Heart left ventricle (tissue), 16 donors: ENCODE measurements around the gene FXR2. TPM values are rescaled to one million over a fixed set of nuclear protein-coding genes. Genes with fewer than 3 reads are reported as not detected.
A peak's percentile ranks its signal among the peaks of the same experiment; 100 is the strongest.

Experiments used
- ATAC-seq, 4 donors: fragments of 200-7000 bp; cut with Tn5 transposase; one replicate each; pipeline ENCODE4 v1.9.1; 2020 to 2022; ENCODE audit warnings: moderate library complexity in 4 of 4, mild to moderate bottlenecking in 3 of 4, moderate number of reproducible peaks in 1 of 4
- DNase-seq, 5 donors: peaks; one replicate each; pipeline ENCODE4 v3.0.0-alpha.2; 2020
- H3K27ac ChIP-seq, 12 donors: fragments of 200-600 bp; sonication (generic) in 4 of 12; one replicate each; pipeline versions ENCODE4 v1.5.0 to v1.8.0; 2016 to 2022; ENCODE audit warnings: mild to moderate bottlenecking in 2 of 12
- H3K27me3 ChIP-seq, 9 donors: fragments of 200-600 bp; sonication (generic) in 2 of 9; one replicate each; pipeline versions ENCODE4 v1.5.1 to v1.8.0; 2016 to 2022; ENCODE audit warnings: mild to moderate bottlenecking in 3 of 9
- H3K36me3 ChIP-seq, 9 donors: fragments of 200-600 bp; sonication (generic) in 2 of 9; one replicate each; pipeline versions ENCODE4 v1.5.0 to v1.8.0; 2018 to 2022; ENCODE audit warnings: mild to moderate bottlenecking in 2 of 9
- H3K4me1 ChIP-seq, 12 donors: fragments of 200-600 bp; sonication (generic) in 4 of 12; one replicate each; pipeline versions ENCODE4 v1.5.0 to v1.8.0; 2016 to 2022; ENCODE audit warnings: mild to moderate bottlenecking in 3 of 12
- H3K4me3 ChIP-seq, 12 donors: fragments of 200-600 bp; sonication (generic) in 4 of 12; one replicate each; pipeline versions ENCODE4 v1.5.0 to v1.8.0; 2017 to 2022; ENCODE audit warnings: mild to moderate bottlenecking in 9 of 12, moderate library complexity in 4 of 12
- H3K9me3 ChIP-seq, 12 donors: fragments of 200-600 bp; sonication (generic) in 4 of 12; one replicate each; pipeline versions ENCODE4 v1.5.0 to v1.8.0; 2016 to 2022; ENCODE audit warnings: mild to moderate bottlenecking in 1 of 12
- CTCF ChIP-seq, 12 donors: fragments of 200-600 bp; sonication (generic) in 4 of 12; IDR thresholded peaks; one replicate each; pipeline versions ENCODE4 v1.5.0 to v1.8.0; 2018 to 2022; ENCODE audit warnings: antibody characterized with exemption in 12 of 12, mild to moderate bottlenecking in 5 of 12
- POLR2A ChIP-seq, 2 donors: fragments of 450-650 bp; IDR thresholded peaks; one replicate each; pipeline ENCODE4 v1.6.1; 2017; ENCODE audit warnings: antibody characterized with exemption in 2 of 2, mild to moderate bottlenecking in 2 of 2, moderate library complexity in 2 of 2
- WGBS, 4 donors: extraction: QIAGEN DNeasy Blood & Tissue Kit in 2 of 4; methylation state at CpG; one replicate each; pipeline versions ENCODE4 v1.1.5 to v1.1.7; 2013 to 2018; 5-methylcytosine and 5-hydroxymethylcytosine counted together
- intact Hi-C, 10 donors: fragments of 100-400 bp; cut with DNase I; formaldehyde crosslinking; loops; one replicate each; pipeline versions ENCODE4 v1.11.1 to v1.14.2; 2022
- polyA plus RNA-seq, 2 donors: library from polyadenylated mRNA; stranded (reverse); fragments of 200-250 nt; gene quantifications; one replicate each; pipeline ENCODE4 v1.2.3, GENCODE V29; 2013
- total RNA-seq, 9 donors: library from RNA; depleted of rRNA in 2 of 9; stranded (reverse); fragments of >200 nt in 2 of 9; fragmentation: NEBNext Ultra II Directional in 3 of 9; extraction: Animal tissue kit (Norgen Biotek cat#: 25700) in 3 of 9; gene quantifications; one replicate each; pipeline versions ENCODE4 v1.1.0 to v1.2.4, GENCODE V29; 2016 to 2023
- donor health status: ischemic (EF 13 %, LVEDD 7.1; RV severe dilation, severe dysfunction).
- donor health status: healthy with polysubstance abuse.
- donor health status: DM: no; HTN: yes; CAD: no.
- donor health status: DM: no; HTN: no; CAD: no.
- donor health status: ischemic (EF 25% LVEDD 6.9; RV normal size, moderate dysfunction).
- donor health status: ischemic (EF 25% LVEDD 5.7; RV mildly dilated, moderate dysfunction).
- donor health status: healthy.
- donor health status: DM: yes; HTN: yes; CAD: no.
- donor health status: ischemic (EF 35%, LVEDD 5.7; RV mildly dilated, moderate dysfunction).
- donor health status: nonischemic (EF 11% LVEDD 7.7; RV severe dilation, severe dysfunction).
- donor health status: DM: yes; HTN: yes; CAD: no.
- donor health status: PGD.
- donor health status: ischemic (EF 29% LVEDD 5.4; RV normal size, mild dysfunction).
- donor health status: nonischemic (EF 23%, LVEDD 6.1; RV moderate dilation, normal function).

FXR2 gene
- total and polyA plus RNA-seq, 11 donors: 68.0 to 123 (median 98.6) TPM

- Histone ChIP-seq H3K4me3 (peak overlapping the region; percentile 77 to 100 (median 100)), H3K27ac (peak overlapping the region; percentile 80 to 100 (median 98)), H3K9me3 (no peaks in the 10 kb centered on the region), H3K4me1 (peaks cover 4 to 50% (median 32%) of the 10 kb centered on the region in 12 donors), H3K36me3 (peaks cover 8 to 74% (median 71%) of the 10 kb centered on the region in 9 donors), H3K27me3 (no peaks in the 10 kb centered on the region)
- ATAC-seq (peak; percentile 92 to 96 (median 96)), DNase-seq (peak; percentile 99 to 100 (median 99))
- WGBS, 4 donors: 0 to 1% (median 1%) methylated on average over 55 to 73 of the region's 73 CpGs
- intact Hi-C loops: loop anchor here in 5 of 10 donors (1.0 to 10.0 kb wide), 8 partner anchors 11 to 338 kb away; partner anchors contain the start of genes SENP3 (in 2 of the 5), TP53 (in 2 of the 5), WRAP53 (in 2 of the 5) and CTDNEP1 (in 1 of the 5)
- TF ChIP-seq POLR2A (IDR thresholded peaks at IDR 0.05) (peak; percentile 95 to 99), CTCF (IDR thresholded peaks at IDR 0.05) (no peak)
Measured at GRCh38 chr17:7572588-7573323, 41.9 kb downstream of the FXR2 start.

- no peaks in the 10 kb centered on the region for H3K9me3 ChIP-seq
- peak overlapping the region in 11 of 12 donors; percentile 33 to 100 (median 85) for H3K4me3 ChIP-seq
- intact Hi-C loops: loop anchor here in 5 of 10 donors (1.0 to 10.0 kb wide), 8 partner anchors 11 to 337 kb away; partner anchors contain the start of genes SENP3 (in 2 of the 5), TP53 (in 2 of the 5), WRAP53 (in 2 of the 5) and CTDNEP1 (in 1 of the 5)
- no peaks in the 10 kb centered on the region for H3K27me3 ChIP-seq
- H3K4me1 ChIP-seq: peaks cover 4 to 45% (median 32%) of the 10 kb centered on the region in 12 donors
- ATAC-seq (no peak), DNase-seq (no peak)
- H3K27ac ChIP-seq: peak overlapping the region; percentile 66 to 100 (median 84)
- WGBS, 4 donors: 0 to 5% (median 3%) methylated on average over 3 to 11 of the region's 11 CpGs
- TF ChIP-seq POLR2A (IDR thresholded peaks at IDR 0.05) (no peak), CTCF (IDR thresholded peaks at IDR 0.05) (no peak)
- peaks cover 8 to 74% (median 71%) of the 10 kb centered on the region in 9 donors for H3K36me3 ChIP-seq
Measured at GRCh38 chr17:7572338-7572587, 42.4 kb downstream of the FXR2 start.

- no peak for ATAC-seq
- Histone ChIP-seq H3K9me3 (no peaks in the 10 kb centered on the region), H3K4me3 (no peak overlapping the region), H3K27me3 (no peaks in the 10 kb centered on the region), H3K36me3 (peaks cover 8 to 74% (median 71%) of the 10 kb centered on the region in 9 donors), H3K27ac (no peak overlapping the region), H3K4me1 (peaks cover 0 to 27% (median 22%) of the 10 kb centered on the region in 12 donors)
- no peak for TF ChIP-seq CTCF (IDR thresholded peaks at IDR 0.05)
- TF ChIP-seq POLR2A (IDR thresholded peaks at IDR 0.05): no peak
- intact Hi-C loops: loop anchor here in 5 of 10 donors (5.0 to 10.0 kb wide), 6 partner anchors 117 to 336 kb away; partner anchors contain the start of genes TP53 (in 2 of the 5), WRAP53 (in 2 of the 5), CTDNEP1 (in 1 of the 5) and DVL2 (in 1 of the 5)
- DNase-seq: no peak
- WGBS, 4 donors: 96 to 97% (median 96%) methylated on average over 10 of the region's 10 CpGs
Measured at GRCh38 chr17:7570351-7570750, 44.3 kb downstream of the FXR2 start.

GRCh38 chr17:7569571-7569970, 45.1 kb downstream of the FXR2 start:
- H3K27me3 ChIP-seq: no peaks in the 10 kb centered on the region
- H3K9me3 ChIP-seq: no peaks in the 10 kb centered on the region
- H3K4me3 ChIP-seq: no peak overlapping the region
- no peak for ATAC-seq
- no peak overlapping the region for H3K27ac ChIP-seq
- peaks cover 0 to 19% (median 16%) of the 10 kb centered on the region in 12 donors for H3K4me1 ChIP-seq
- TF ChIP-seq POLR2A (IDR thresholded peaks at IDR 0.05) (no peak), CTCF (IDR thresholded peaks at IDR 0.05) (no peak)
- DNase-seq: no peak
- intact Hi-C loops: loop anchor here in 2 of 10 donors (10.0 kb wide), 1 partner anchor 215 kb away; the partner anchor contains the start of genes KCTD11 (in 2 of the 2) and TMEM95 (in 2 of the 2)
- peaks cover 4 to 74% (median 71%) of the 10 kb centered on the region in 9 donors for H3K36me3 ChIP-seq
- 85 to 92% (median 89%) methylated on average over 5 of the region's 5 CpGs for WGBS, 4 donors
